Liver (tissue), 3 donors: ENCODE data around the gene LRRC27.

Experiments
- EGR1 ChIP-seq, 2 donors: IDR thresholded peaks; 2 replicates each; pipeline ENCODE4 v1.6.1; 2016 to 2018; ENCODE audit warnings: antibody characterized with exemption in 2 of 2, low read depth in 2 of 2
- FOXA1 ChIP-seq: IDR thresholded peaks from 2 replicates; pipeline ENCODE4 v1.6.1; 2016; ENCODE audit warnings: antibody characterized with exemption
- JUND ChIP-seq, 2 donors: IDR thresholded peaks; 2 replicates each; pipeline ENCODE4 v1.6.1; 2016; ENCODE audit warnings: antibody characterized with exemption in 2 of 2
- TAF1 ChIP-seq: conservative IDR thresholded peaks from 2 replicates; pipeline ENCODE4 v1.6.1; 2016; ENCODE audit warnings: antibody characterized with exemption, mild to moderate bottlenecking
- TF ChIP-seq, protein P1 (sequence below): fragments of 150-350 bp; IDR thresholded peaks from 2 replicates; pipeline ENCODE4 v1.5.1; 2017; ENCODE audit warnings: improper control_type of control experiment, low read depth, low read length; ENCODE audit not compliant: missing input control
- TF ChIP-seq, protein P2 (sequence below): IDR thresholded peaks from 2 replicates; pipeline ENCODE4 v1.6.1; 2016; ENCODE audit warnings: antibody characterized with exemption, mild to moderate bottlenecking
- TF ChIP-seq, protein P3 (sequence below): IDR thresholded peaks from 2 replicates; pipeline ENCODE4 v1.6.1; 2016; ENCODE audit warnings: antibody characterized with exemption
- donor health status: healthy.
- donor health status: healthy.

DNA sequence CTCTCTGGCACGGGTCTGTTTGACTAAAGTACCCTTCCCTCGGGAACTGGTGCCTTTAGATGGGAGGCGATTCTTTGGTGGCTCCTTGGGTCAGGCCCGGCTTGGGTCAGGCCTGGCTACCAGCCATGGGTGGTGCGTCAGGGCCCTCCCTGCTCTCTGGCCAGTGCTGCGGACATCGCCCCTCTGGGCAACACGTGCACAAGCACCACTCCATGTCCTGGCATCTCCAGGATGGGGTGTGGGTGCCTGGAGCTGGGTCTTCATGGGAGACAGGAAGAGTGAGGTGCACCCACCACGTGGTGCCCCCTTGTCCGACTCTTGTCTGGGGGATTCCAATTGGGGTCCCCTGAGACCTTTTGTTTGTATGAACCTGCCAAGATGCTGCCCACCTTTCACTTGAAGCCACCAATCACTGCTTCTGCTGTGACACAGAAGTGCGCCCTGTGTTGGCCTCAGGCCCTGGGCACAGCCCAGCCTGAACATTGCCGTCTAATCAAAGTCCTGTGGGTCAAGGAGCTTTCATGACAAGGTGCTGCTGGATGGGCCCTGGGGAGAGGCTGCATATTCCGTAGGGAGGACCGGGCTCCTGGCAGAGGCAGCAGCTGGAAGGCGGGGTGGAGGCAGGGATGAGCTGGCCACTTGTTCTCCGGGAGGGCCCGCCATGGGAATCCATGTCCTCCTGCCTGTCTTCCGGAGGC lies 53.9 kb downstream of the LRRC27 start:
- TF ChIP-seq, protein P1, sequence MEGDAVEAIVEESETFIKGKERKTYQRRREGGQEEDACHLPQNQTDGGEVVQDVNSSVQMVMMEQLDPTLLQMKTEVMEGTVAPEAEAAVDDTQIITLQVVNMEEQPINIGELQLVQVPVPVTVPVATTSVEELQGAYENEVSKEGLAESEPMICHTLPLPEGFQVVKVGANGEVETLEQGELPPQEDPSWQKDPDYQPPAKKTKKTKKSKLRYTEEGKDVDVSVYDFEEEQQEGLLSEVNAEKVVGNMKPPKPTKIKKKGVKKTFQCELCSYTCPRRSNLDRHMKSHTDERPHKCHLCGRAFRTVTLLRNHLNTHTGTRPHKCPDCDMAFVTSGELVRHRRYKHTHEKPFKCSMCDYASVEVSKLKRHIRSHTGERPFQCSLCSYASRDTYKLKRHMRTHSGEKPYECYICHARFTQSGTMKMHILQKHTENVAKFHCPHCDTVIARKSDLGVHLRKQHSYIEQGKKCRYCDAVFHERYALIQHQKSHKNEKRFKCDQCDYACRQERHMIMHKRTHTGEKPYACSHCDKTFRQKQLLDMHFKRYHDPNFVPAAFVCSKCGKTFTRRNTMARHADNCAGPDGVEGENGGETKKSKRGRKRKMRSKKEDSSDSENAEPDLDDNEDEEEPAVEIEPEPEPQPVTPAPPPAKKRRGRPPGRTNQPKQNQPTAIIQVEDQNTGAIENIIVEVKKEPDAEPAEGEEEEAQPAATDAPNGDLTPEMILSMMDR: no peak
- TF ChIP-seq TAF1 (no peak), EGR1 (IDR thresholded peaks at IDR 0.05; ENCODE audit: low read depth in 2 of 2) (no peak), JUND (IDR thresholded peaks at IDR 0.05) (no peak), FOXA1 (no peak)
- TF ChIP-seq, protein P2, sequence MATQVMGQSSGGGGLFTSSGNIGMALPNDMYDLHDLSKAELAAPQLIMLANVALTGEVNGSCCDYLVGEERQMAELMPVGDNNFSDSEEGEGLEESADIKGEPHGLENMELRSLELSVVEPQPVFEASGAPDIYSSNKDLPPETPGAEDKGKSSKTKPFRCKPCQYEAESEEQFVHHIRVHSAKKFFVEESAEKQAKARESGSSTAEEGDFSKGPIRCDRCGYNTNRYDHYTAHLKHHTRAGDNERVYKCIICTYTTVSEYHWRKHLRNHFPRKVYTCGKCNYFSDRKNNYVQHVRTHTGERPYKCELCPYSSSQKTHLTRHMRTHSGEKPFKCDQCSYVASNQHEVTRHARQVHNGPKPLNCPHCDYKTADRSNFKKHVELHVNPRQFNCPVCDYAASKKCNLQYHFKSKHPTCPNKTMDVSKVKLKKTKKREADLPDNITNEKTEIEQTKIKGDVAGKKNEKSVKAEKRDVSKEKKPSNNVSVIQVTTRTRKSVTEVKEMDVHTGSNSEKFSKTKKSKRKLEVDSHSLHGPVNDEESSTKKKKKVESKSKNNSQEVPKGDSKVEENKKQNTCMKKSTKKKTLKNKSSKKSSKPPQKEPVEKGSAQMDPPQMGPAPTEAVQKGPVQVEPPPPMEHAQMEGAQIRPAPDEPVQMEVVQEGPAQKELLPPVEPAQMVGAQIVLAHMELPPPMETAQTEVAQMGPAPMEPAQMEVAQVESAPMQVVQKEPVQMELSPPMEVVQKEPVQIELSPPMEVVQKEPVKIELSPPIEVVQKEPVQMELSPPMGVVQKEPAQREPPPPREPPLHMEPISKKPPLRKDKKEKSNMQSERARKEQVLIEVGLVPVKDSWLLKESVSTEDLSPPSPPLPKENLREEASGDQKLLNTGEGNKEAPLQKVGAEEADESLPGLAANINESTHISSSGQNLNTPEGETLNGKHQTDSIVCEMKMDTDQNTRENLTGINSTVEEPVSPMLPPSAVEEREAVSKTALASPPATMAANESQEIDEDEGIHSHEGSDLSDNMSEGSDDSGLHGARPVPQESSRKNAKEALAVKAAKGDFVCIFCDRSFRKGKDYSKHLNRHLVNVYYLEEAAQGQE: no peak
- TF ChIP-seq, protein P3, sequence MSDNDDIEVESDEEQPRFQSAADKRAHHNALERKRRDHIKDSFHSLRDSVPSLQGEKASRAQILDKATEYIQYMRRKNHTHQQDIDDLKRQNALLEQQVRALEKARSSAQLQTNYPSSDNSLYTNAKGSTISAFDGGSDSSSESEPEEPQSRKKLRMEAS: no peak
